Hematopoietic multipotent progenitor cell (in vitro differentiated cells): ENCODE data around the gene CHERP. TPM values are rescaled to one million over a fixed set of nuclear protein-coding genes. Genes with fewer than 3 reads are reported as not detected.
A peak's percentile ranks its signal among the peaks of the same experiment; 100 is the strongest.

Experiments used
- DNase-seq, 3 donors: peaks; one replicate each; pipeline ENCODE4 v3.0.0-alpha.2; 2011 to 2015; ENCODE audit warnings: low read depth in 2 of 3, low spot score in 2 of 3
- total RNA-seq: library from RNA; depleted of rRNA; stranded (reverse); fragments of >200 nt; gene quantifications from one replicate; pipeline ENCODE4 v1.2.3, GENCODE V29; 2012

The CHERP gene, protein sequence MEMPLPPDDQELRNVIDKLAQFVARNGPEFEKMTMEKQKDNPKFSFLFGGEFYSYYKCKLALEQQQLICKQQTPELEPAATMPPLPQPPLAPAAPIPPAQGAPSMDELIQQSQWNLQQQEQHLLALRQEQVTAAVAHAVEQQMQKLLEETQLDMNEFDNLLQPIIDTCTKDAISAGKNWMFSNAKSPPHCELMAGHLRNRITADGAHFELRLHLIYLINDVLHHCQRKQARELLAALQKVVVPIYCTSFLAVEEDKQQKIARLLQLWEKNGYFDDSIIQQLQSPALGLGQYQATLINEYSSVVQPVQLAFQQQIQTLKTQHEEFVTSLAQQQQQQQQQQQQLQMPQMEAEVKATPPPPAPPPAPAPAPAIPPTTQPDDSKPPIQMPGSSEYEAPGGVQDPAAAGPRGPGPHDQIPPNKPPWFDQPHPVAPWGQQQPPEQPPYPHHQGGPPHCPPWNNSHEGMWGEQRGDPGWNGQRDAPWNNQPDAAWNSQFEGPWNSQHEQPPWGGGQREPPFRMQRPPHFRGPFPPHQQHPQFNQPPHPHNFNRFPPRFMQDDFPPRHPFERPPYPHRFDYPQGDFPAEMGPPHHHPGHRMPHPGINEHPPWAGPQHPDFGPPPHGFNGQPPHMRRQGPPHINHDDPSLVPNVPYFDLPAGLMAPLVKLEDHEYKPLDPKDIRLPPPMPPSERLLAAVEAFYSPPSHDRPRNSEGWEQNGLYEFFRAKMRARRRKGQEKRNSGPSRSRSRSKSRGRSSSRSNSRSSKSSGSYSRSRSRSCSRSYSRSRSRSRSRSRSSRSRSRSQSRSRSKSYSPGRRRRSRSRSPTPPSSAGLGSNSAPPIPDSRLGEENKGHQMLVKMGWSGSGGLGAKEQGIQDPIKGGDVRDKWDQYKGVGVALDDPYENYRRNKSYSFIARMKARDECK
- 13.2 TPM for total RNA-seq

DNA sequence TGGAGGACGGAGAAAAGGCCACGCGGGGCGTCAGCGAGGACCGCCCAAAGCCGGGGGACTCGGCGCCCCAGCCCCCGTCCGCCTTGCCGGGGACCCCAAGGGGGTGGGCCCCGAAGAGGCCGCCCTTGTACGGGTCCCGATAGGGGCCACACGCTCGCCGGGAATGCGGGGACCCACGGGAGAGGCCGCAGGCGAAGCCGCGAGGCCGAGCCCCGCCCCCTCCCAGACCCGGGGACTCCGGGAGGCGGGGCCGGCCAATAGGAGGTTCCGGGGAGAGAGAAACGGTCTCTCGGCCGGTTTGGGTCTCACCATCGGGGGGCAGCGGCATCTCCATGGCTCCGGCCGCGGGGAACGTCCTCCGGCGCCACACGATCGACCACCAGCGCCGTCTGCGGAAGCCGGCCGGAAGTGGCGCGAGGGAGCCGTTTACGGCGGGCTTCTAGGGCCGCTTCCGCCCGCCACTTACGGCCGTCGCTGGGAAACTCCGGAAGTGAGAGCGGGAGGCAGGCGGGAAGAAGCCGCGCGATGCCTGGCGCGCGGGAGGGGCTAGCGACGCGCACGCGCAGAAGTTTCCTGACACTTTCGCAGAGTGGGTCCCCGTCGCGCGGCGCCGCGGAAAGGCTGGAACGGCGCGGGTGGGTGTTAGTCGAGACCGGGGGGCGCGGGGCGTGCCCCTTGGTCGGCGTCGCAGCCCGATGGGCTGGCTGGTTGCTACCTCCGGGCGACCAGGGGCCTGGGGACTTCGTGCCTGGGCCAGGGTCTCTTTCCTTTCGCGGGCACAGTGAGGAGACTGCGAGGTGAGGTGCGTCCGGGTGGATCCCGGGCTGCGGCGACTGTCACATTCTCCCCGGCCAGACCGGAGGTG lies at the start of gene CHERP:
CHERP (minus strand) TSS at position 393 of the 865 bp plus-strand sequence; CDS start at position 334, 59 bp downstream.
- DNase-seq: peak; percentile 91 to 97 (median 96)

- no peak for DNase-seq
These were observed 48.9 kb upstream of the CHERP start for GRCh38 chr19:16590876-16591802.

GRCh38 chr19:16589917-16590316 lies 47.7 kb upstream of the CHERP start:
- DNase-seq: no peak

DNA sequence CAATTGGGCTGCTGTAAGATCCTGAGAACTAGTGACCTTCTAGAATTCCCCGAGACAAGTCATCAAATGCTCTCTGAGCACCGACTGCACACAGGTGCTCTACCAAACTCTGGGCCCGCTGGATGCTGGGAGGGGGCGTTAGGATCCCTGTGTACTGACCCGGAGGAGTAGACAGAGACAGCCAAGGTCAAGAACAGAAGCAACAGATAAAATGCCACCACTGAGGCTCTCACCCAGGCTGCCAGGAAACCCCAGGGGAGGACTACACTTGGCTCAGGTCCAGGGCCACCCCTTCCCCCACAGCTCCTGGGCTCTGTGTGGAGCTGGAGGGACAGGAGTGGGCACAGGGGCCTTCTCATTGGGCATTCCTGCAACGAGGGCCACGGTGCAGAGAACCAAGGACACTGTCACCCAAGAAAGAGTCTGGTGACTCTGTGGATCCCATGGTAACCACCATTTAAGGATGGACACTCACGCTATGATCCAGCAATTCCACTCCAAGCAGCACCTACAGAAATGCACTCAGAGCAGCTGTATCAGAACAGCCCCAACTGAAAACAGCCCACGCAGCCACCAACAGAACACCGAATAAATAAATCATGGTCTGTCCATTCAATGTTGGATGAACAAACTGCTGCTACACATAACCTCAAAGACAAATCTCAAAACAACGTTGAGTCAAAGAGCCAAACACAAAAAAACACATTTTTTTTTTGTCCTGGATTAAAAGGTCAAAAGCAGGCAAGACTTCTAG lies 46.8 kb upstream of the CHERP start:
- no peak for DNase-seq

GRCh38 chr19:16587833-16588823 lies 45.9 kb upstream of the CHERP start:
- peak in 2 of 3 donors; percentile 83 to 87 for DNase-seq

DNA sequence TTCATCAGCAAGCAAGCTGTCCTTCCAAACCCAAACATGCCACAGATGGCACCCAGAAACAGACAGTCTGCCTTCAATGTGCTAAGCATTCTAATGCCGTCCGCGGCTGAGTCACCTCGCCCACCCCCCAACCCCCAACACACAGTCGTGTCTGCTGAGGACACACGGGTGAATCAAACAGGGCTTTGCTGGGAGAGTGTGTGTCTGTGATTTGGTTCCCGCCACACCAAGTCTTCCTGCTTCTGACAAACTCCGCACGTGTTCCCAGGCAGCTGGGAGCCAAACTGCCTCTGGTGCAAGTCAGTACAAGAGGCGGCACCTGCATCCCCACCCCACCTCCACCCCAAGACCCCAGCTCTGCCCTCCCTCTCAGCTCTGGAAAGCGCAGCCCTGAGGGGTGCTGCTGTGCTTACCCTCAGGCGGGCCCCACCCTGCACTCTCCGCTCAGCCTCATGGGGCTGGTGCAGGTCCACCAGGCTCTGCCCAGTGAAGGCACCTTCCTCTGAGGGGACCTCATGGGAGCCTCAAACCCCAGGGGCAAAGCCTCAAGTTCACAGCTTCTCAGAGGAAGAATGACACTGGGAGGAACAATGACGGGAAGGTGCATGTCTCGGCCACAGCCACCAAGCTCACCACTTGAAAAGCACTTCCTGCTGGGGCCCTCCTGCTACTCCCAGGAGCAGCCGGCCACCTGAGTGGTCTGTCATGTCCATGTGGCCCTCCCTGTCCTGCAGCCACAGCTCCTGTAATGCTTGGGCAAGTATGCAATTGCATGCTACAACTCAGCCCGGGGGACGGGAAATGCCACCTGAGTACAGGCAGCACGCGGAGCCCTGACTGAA lies 45.0 kb upstream of the CHERP start:
- peak in 2 of 3 donors; percentile 43 to 85 for DNase-seq

- no peak for DNase-seq
These were observed 44.2 kb upstream of the CHERP start for GRCh38 chr19:16586477-16586871.

- peak in 2 of 3 donors; percentile 31 to 61 for DNase-seq
These were observed 43.7 kb upstream of the CHERP start for GRCh38 chr19:16585808-16586476.

GRCh38 chr19:16585094-16585801 lies 43.0 kb upstream of the CHERP start:
- DNase-seq: no peak

DNA sequence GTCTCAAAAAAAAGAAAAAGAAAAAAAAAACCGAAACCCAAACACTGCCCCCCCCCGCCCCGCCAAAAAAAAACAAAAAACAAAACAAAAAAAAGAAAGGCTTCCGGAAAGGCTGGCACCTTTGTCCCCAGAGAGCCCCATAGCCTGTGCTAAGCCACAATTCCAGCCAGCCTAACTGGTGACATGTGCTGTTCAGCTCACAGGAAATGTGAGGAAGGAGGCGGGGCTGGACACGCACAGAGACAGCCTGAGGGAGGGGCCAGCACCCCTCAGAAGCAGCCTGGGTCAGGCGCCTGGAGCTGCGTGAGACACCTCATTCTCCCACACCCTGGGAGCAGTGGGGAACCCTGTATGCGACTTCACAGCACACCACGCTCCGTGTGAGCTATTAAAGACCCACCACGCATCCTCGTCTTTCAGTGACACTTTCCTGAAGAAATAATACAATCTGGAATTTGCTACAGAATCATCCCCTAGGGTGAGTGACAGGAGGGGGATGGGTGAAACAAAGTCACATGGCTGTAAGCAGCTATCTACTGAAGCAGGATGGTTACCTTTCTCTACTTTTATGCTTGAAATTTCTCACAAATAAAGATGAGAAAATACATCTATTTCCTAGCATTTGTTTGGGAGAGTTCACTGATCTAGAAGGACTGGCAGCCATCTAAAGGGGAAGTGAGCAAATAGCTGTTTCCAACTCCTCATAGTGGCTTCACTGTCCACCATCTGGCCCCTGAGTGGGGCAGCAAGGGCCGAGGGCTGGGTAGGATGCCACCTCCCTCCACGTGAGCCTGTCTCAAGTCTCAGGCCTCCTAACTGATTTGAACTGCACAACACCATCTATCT lies 42.2 kb upstream of the CHERP start:
- DNase-seq: peak; percentile 81 to 94 (median 92)

- no peak for DNase-seq
These were observed 40.4 kb upstream of the CHERP start for GRCh38 chr19:16582486-16583261.

- no peak for DNase-seq
These were observed 39.7 kb upstream of the CHERP start for GRCh38 chr19:16581971-16582343.

GRCh38 chr19:16581145-16581970 lies 39.1 kb upstream of the CHERP start:
- DNase-seq: no peak
